ENCODE results near the gene LGALS14. TPM values are rescaled to one million over a fixed set of nuclear protein-coding genes. Genes with fewer than 3 reads are reported as not detected.

The LGALS14 gene
- total and polyA plus RNA-seq, 12 donors = 2.2 TPM; not detected in 11

- Histone ChIP-seq H3K36me3 (replicated peaks in 1 of 2) (no peaks in the 10 kb centered on the region), H3K27ac (no peak overlapping the region), H3K4me3 (no peak overlapping the region), H3K9me3 (replicated peaks in 1 of 3) (no peaks in the 10 kb centered on the region), H3K27me3 (no peaks in the 10 kb centered on the region), H3K4me1 (replicated peaks in 1 of 2) (no peaks in the 10 kb centered on the region)
- 58 to 88% (median 71%) methylated on average over 2 to 3 of the region's 3 CpGs for WGBS, 4 donors
- TF ChIP-seq POLR2A (IDR thresholded peaks at IDR 0.05) = no peak
- intact Hi-C loops (cut with DNase I) = no loop called here
- no peak for DNase-seq
These were observed 33.1 kb downstream of the LGALS14 start for GRCh38 chr19:39737351-39737750.

GRCh38 chr19:39737891-39738290 lies 33.6 kb downstream of the LGALS14 start, which contains the start of gene CLC:
Gene CLC, minus strand, starts transcription at chr19:39738029. Its CDS starts 77 bp downstream, at chr19:39737952.
- H3K36me3 ChIP-seq (replicated peaks in 1 of 2) = no peaks in the 10 kb centered on the region
- H3K4me3 ChIP-seq = no peak within 1 kb of the TSS
- H3K4me1 ChIP-seq (replicated peaks in 1 of 2) = no peaks in the 10 kb centered on the region
- TF ChIP-seq POLR2A (IDR thresholded peaks at IDR 0.05) = no peak
- TF ChIP-seq, protein P1, sequence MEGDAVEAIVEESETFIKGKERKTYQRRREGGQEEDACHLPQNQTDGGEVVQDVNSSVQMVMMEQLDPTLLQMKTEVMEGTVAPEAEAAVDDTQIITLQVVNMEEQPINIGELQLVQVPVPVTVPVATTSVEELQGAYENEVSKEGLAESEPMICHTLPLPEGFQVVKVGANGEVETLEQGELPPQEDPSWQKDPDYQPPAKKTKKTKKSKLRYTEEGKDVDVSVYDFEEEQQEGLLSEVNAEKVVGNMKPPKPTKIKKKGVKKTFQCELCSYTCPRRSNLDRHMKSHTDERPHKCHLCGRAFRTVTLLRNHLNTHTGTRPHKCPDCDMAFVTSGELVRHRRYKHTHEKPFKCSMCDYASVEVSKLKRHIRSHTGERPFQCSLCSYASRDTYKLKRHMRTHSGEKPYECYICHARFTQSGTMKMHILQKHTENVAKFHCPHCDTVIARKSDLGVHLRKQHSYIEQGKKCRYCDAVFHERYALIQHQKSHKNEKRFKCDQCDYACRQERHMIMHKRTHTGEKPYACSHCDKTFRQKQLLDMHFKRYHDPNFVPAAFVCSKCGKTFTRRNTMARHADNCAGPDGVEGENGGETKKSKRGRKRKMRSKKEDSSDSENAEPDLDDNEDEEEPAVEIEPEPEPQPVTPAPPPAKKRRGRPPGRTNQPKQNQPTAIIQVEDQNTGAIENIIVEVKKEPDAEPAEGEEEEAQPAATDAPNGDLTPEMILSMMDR (IDR thresholded peaks at IDR 0.05) = no peak
- intact Hi-C loops (cut with DNase I) = no loop called here
- 48 to 55% (median 51%) methylated on average over 3 of the region's 3 CpGs for WGBS, 4 donors
- H3K27ac ChIP-seq = no peak within 1 kb of the TSS
- H3K27me3 ChIP-seq = no peaks in the 10 kb centered on the region
- DNase-seq = no peak
- no peaks in the 10 kb centered on the region for H3K9me3 ChIP-seq (replicated peaks in 1 of 3)

GRCh38 chr19:39738814-39739213 lies 34.5 kb downstream of the LGALS14 start:
- intact Hi-C loops (cut with DNase I) = no loop called here
- WGBS, 4 donors = 16 to 42% (median 38%) methylated on average over 3 of the region's 3 CpGs
- H3K9me3 ChIP-seq (replicated peaks in 1 of 3) = no peaks in the 10 kb centered on the region

DNA sequence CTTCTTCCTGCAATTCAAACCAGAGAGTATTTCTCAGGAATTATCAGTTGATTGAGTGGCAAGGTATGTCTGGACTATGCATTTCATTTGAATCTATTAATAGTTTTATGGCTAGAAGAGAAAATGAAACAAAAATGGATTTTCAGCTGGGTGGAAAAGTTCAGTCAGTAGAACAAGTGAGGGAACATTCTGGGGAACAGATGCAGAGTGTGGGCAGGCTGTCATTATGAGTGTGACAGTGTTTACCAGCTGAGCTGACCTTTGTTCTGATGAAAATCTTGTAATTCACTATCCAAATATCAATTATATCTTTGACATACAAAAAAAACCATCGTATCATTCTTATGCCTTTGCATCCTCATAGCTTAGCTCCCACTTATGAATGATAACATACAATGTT lies 36.1 kb downstream of the LGALS14 start:
- Histone ChIP-seq H3K9me3 (replicated peaks in 1 of 3) (no peaks in the 10 kb centered on the region), H3K4me3 (no peak overlapping the region), H3K4me1 (replicated peaks in 1 of 2) (no peaks in the 10 kb centered on the region), H3K27me3 (peaks cover 4% of the 10 kb centered on the region), H3K36me3 (replicated peaks in 1 of 2) (no peaks in the 10 kb centered on the region), H3K27ac (no peak overlapping the region)
- WGBS, 4 donors = 70 to 92% (median 88%) methylated on average over 1 of the region's 1 CpG
- DNase-seq = no peak
- TF ChIP-seq, protein P1 (IDR thresholded peaks at IDR 0.05) = no peak
- no peak for TF ChIP-seq POLR2A (IDR thresholded peaks at IDR 0.05)
- intact Hi-C loops (cut with DNase I) = no loop called here

More at GRCh38 chr19:39738814-39739213, 34.5 kb downstream of the LGALS14 start:
- DNase-seq = no peak
- Histone ChIP-seq H3K27ac (no peak overlapping the region), H3K27me3 (peaks cover 4% of the 10 kb centered on the region), H3K4me1 (replicated peaks in 1 of 2) (no peaks in the 10 kb centered on the region), H3K36me3 (replicated peaks in 1 of 2) (no peaks in the 10 kb centered on the region), H3K4me3 (no peak overlapping the region)
- no peak for TF ChIP-seq POLR2A (IDR thresholded peaks at IDR 0.05)
- TF ChIP-seq, protein P1 (IDR thresholded peaks at IDR 0.05) = no peak

GRCh38 chr19:39745643-39746042 lies 41.4 kb downstream of the LGALS14 start:
- H3K27ac ChIP-seq = no peak overlapping the region
- H3K4me3 ChIP-seq = no peak overlapping the region
- 66 to 75% (median 70%) methylated on average over 3 of the region's 3 CpGs for WGBS, 4 donors
- H3K9me3 ChIP-seq (replicated peaks in 1 of 3) = no peaks in the 10 kb centered on the region
- TF ChIP-seq POLR2A (IDR thresholded peaks at IDR 0.05) = no peak
- TF ChIP-seq, protein P1 (IDR thresholded peaks at IDR 0.05) = no peak
- no peaks in the 10 kb centered on the region for H3K36me3 ChIP-seq (replicated peaks in 1 of 2)
- intact Hi-C loops (cut with DNase I) = no loop called here
- no peaks in the 10 kb centered on the region for H3K4me1 ChIP-seq (replicated peaks in 1 of 2)
- DNase-seq = no peak
- peaks cover 4% of the 10 kb centered on the region for H3K27me3 ChIP-seq
